Hepatocyte (in vitro differentiated cells): Measurements from ENCODE around the gene TBX15.

Experiments
- CTCF ChIP-seq: fragments of 200-600 bp; sonication (generic); IDR thresholded peaks from 2 replicates; pipeline ENCODE4 v1.5.1; 2016; ENCODE audit warnings: antibody characterized with exemption, mild to moderate bottlenecking; ENCODE audit not compliant: poor library complexity
- EZH2 ChIP-seq: fragments of 200-600 bp; sonication (generic); IDR thresholded peaks from 2 replicates; pipeline ENCODE4 v1.6.1; 2016; ENCODE audit warnings: antibody characterized with exemption, mild to moderate bottlenecking, borderline replicate concordance
- EZH2phosphoT487 ChIP-seq: fragments of 200-600 bp; sonication (generic); IDR thresholded peaks from one replicate; pipeline ENCODE4 v1.6.1; 2018; ENCODE audit warnings: antibody characterized with exemption, mild to moderate bottlenecking, low read depth, moderate library complexity; ENCODE audit not compliant: unreplicated experiment, severe bottlenecking

DNA sequence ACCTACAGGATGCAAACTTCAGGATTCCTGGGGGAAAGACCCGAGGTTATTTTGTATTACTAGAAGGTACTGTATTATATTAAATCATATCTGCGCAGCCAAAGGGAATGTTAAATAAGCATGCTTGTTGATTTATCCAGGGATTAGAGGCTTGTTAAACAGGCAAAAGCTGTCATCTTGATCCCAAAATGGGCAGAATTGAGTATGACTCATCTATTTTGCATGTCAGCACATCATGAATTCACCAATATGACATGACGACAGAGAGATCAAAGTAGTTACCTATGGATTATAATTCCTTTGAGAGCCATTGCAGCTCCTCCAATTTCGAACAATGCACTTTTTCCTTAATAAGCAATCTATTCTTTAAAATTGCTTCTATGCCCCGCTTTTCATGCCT lies 66.1 kb downstream of the TBX15 start:
- TF ChIP-seq CTCF: no peak
- no peak for TF ChIP-seq EZH2
- TF ChIP-seq EZH2phosphoT487: no peak
